GM19239 (cell line): Measurements from ENCODE around the gene MMP28.

Source experiments
- DNase-seq: peaks from one replicate; pipeline ENCODE4 v3.0.0; 2011; ENCODE audit warnings: low spot score; ENCODE audit not compliant: insufficient read length
- FAIRE-seq: peaks from 2 replicates; lab custom pipeline; 2011; peaks lifted over from hg19 to GRCh38; lab: Jason Lieb, UNC

MMP28 gene

DNA sequence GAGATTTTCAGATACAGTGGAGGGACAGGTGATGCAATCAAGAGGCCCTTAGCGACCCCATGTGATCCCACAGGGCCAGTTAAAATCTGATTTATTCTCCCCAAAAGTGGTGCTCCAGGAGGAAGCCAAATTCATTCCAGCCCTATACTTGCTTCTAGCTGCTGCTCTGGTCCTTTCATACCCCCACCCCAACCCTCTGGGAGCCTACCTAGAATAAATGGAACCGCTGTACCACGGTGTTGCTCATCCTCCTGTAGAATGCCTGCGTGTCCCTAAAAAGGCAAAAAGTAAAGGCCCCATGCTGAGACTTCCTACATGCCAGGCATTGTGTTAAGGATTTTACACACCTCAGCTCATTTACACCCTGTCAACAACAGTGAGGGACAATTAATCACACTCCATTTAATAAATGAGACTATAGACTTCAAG is 66.0 kb downstream of the MMP28 start:
- DNase-seq (no peak), FAIRE-seq (no peak)

DNA sequence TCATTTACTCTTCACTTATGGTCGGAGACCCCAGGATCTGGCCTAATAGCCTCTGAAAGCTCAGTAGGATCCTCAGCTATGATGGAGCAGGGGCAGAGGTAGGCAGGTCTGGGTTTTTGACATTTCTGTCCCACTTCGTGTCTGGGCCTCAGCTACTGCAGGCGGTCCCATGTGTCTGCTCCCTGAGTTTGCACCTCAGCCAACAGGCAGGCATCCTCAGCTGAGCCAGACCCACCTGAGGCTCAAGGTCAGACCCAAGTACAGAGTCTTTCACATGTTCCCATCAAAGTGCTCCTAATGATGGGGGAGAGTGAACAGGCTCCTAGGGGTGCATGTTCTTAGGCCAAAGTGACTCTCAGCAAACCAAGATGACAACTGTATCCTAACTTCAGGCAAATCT is 66.9 kb downstream of the MMP28 start:
- no peak for FAIRE-seq
- no peak for DNase-seq

DNA sequence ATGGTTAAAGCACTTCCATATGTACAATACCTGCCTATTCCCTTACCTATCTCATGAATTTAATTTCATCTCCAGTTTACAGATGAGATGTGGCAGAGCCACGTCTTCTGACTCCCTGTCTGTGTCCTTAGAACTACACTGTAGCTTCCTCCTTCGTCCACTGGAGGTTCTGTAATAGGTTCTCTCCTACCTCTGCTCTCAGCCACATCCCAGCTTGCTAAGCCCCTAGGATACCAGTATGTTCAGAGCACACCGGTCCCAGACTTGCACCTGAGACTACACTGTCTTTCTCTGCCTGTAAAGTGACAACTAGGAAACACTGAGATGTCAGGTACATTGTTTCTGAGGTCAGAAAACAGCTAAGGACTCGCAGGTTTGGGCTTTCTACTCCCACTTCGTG is 67.8 kb downstream of the MMP28 start:
- FAIRE-seq: no peak
- no peak for DNase-seq

DNA sequence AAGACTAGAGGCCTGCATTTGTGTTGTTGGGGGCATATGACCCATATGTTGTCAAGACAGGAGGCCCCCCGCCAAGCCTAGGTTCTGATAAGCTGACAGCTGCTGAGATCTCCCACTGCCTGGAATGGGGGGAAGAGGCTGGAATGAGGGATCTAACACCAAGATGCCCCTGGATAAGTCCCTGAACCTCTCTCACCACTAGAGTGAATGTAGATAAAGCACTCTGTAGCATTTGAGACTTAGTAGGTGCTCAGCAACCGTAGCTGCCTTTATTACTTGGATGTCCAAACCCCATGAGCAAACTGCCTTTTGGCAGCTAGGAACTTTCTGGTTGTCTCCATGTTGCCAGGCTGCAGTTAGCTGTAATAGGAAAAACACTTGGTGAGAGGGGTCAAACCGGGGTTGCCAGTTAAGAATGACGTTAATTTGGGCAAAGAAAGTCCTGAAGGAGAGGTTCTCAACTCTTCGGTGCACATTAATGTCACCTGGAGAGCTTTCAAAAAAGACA is 68.4 kb downstream of the MMP28 start:
- DNase-seq (no peak), FAIRE-seq (no peak)

DNA sequence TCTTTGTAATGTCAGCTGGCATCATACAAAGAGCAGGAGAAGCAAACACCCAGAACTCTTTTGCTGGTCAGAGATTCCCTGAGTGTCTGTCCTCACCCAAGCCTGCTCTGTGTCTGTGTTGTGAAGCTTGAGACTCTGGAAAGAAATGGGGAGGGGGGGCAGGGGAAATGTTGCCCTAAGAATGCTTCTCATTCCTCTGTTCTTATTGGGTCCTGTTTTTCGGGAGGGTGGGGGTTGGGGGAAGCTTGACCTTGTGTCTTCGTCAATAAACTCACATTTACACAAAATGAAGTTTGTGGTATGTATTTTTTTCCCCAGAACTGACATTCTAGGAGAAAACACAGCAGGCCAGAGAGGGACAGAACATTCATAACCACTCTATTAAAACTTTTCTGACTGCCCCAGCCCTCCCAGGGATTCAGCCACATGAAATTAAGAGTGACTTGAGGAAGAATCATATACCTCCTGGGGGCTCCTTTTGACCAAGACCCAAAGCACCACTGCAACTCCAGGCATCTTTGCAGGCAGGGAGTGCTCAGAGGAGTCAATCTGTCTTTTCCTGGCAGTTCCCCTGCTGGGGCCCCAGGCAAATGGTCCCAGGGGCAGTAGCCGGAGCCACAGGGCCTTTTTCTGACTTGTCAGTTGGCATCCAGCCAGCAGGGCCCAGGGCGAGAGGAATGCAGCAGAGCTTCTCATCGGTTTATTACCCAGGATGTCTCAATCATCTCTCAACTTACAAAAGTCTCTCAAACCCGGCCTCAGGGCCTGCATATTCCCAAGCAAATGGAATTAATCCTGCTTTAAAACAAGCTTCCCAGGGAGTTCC is 69.1 kb downstream of the MMP28 start:
- no peak for DNase-seq
- no peak for FAIRE-seq

GRCh38 chr17:35725802-35726126 is 69.7 kb downstream of the MMP28 start:
- FAIRE-seq (no peak), DNase-seq (no peak)

DNA sequence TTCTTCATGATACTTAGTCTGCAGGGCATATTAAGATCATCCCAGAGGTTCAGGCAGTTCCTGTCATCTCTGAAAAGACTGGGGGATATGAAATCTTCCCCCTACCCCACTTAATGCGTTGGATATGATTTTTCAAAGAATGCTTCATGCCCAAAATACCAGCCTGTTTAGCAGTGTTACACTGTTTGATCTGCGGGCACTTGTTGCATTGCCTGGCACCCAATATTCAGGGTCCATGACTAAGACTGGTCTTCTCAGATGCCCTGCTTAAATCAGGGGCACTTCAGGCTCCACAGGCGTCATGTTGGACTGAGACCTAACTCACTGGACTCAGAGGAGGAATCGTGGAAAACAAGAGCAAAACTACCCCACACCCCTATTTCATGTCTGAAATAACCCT is 70.4 kb downstream of the MMP28 start:
- no peak for FAIRE-seq
- no peak for DNase-seq

DNA sequence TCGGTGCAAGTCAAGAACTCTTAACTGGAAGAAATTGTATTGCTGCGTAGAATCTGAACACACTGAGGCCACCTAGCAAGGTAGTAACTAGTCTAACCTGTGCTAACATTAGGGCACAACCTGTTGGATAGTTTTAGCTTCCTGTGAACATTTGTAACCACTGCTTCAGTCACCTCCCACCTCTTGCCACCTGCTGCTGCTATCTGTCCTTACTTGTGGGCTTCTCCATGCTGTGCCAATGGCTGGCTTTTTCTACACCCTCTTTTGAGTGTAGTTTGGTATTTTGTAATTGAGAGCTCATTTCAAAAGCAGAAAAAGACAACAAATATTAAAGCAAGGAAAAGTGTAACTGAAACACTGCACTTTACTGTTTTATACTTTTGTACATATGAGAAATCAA is 71.7 kb downstream of the MMP28 start:
- DNase-seq (no peak), FAIRE-seq (no peak)

GRCh38 chr17:35717475-35717874 is 78.0 kb downstream of the MMP28 start:
- no peak for FAIRE-seq
- no peak for DNase-seq

GRCh38 chr17:35716897-35717465 is 78.5 kb downstream of the MMP28 start:
- DNase-seq (no peak), FAIRE-seq (no peak)

DNA sequence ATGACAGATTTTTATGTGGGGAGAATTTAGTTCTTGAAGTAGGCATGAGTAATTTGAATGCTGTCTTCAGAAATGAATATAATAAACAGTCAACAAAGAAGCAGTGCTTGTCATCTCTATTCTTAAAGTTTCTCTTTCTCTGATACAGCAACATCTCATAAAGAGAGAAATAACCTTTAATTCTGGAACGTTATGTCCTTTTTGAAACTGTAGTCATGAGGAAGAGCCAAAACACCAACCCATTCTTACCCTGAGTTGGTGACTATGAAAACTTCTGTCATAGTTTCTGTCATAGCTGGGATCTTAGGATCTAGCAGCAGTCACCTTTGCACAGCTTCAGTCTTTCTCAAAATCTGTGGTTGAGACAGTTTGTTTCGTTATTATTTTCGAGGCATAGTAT is 79.3 kb downstream of the MMP28 start:
- DNase-seq: no peak
- FAIRE-seq: no peak
